CD4-positive, alpha-beta T cell treated with Interleukin-2 at 100 ng/mL for 4 hours (primary cell): Measurements from ENCODE around the gene CH25H.

Source experiments
- DNase-seq: peaks from one replicate; pipeline ENCODE4 v3.0.0-alpha.2; 2020; ENCODE audit warnings: low spot score

CH25H gene

DNA sequence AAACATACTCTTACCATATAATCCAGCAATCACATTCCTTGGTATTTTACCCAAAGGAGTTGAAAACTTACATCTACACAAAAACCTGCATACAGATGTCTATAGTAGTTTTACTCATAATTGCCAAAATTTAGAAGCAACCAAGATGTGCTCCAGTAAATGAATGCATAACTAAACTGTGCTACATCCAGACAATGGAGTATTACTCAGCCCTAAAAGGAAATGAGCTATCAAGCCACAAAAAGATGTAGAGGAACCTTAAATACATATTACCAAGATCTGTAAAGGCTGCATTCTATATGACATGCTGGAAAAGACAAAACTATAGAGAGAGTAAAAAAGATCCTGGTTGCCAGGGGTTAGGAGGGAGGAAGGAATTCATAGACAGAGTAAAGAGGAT, 21.8 kb upstream of the CH25H start:
- DNase-seq = no peak

- DNase-seq = no peak
Measured at GRCh38 chr10:89228146-89228545, 21.0 kb upstream of the CH25H start.

DNA sequence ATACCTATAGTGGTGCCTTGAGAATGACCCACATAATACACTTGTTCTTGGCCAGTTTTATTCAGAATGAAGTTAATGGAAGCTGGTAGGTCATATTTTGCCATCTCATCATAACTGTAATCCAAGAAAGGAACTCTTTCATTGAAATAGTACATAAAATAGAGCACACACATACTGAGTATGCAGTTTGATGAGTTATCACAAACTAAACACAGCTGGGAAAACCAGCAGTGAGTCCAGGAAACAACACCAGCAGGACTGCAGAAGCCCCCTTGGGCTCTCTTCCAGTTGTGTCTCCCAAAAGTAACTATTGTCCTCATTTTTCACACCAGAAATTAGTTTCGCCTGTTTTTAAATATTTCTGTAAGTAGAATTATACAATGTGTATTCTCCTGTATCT, 19.8 kb upstream of the CH25H start:
- DNase-seq = no peak

DNA sequence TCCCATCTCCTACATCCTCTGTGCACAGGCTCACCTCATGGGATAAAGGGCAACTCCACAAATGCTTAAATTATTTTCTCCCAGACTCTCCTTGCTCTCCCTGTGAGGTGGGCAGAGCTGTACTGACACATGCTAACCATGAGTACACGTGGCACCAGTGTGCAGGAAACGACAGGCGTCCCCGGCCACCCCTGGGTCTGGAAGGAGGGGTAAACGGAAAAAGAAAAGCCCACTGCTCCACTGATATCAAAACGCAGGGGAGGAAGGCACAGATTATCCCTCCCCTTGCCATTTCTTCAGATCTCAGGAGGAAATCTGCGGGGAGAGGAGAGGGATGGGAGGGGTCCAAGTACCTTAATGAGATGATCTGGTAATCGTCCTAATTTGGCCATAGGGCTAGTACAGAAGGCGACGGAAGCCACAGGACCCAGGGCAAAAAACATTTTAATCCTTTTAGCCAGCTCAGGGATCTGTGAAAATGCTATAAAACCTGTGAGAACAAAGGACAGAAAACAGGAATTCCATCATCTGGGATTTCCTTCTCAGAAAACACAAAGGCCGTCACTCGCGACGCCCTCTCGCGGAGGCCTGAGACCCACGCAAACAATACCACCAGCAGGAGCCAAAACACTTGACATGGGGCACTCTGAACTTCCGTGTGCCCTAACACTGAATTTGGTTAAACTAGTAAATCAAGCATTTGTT, 17.8 kb upstream of the CH25H start:
- DNase-seq = no peak

DNA sequence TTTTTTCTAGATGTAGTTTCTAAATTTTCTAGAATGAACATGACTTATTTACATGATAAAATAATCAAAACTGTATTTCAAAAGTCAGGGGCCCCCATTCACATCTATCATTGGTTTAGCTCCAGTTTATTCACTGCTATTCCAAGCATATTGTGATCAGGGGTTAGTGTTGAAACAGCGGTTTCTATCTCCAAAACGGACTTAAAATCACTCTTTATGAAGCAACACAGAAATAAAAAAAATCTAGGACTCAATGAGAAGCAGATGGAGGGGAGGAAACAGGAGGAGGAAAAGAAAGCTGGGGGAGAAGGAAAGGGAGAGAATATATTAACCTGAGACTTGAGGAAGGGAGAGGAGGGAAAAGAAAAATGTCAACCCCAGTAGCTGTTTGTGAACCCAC, 14.8 kb upstream of the CH25H start:
- DNase-seq = no peak

- DNase-seq = no peak
Measured at GRCh38 chr10:89219513-89220218, 12.5 kb upstream of the CH25H start.

DNA sequence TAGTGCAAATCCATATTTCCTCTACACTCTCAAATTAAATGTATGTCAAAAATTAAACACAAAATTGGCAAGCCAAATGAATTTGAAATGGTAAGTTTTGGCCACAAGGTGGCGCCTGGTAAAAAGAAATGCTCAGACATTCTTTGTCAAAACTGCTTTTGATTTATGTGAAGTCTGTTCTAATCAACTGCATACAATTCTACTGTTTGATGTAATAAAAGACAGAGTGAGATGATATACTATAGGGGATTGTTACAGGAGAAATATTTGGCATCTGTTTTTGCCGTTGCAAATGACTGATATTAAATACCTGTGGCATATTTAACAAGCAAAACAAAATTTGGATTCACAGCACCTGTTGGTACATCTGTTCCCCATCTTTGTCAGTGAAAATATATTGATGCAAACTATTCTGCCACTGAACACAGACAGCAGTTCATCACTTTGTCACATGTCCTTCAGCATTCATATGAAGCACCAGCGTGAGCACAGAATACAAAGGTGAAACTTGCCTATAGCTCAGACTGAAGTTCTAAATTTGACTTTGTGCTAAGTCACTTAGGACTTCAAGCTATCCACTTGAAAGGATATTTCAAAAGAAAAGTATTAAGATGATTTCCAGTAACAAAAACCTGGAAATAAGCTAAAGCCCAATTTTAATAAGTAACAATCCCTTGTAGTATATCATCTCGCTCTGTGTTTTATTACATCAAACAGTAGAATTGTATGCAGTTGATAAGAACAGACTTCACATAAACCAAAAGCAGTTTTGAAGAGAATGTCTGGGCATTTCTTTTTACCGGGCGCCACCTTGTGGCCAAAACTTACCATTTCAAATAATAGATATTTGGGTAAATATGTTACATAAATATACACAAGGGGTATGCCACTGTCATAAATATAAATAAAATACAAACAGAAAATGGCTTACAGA, 10.2 kb upstream of the CH25H start:
- peak; percentile 79 for DNase-seq

DNA sequence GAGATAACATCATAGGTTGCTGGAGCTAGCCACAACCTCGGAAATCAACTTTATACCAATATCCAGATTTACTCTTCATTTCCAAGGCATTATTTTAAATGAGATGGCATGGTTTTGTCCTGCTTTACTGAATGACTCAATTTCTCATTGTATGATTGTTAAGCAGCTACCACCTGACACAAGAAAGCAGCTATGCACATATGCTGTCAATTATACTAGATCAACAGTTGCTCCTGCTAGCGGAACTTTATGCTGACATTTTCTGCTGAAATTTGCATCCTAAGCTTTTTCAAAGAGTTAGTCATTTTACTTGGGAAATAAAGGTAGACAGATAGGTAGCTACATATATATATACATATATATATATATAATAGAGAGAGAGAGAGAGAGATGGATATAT, 8.9 kb upstream of the CH25H start:
- no peak for DNase-seq

- DNase-seq = no peak
Measured at GRCh38 chr10:89215511-89215910, 8.4 kb upstream of the CH25H start.

DNA sequence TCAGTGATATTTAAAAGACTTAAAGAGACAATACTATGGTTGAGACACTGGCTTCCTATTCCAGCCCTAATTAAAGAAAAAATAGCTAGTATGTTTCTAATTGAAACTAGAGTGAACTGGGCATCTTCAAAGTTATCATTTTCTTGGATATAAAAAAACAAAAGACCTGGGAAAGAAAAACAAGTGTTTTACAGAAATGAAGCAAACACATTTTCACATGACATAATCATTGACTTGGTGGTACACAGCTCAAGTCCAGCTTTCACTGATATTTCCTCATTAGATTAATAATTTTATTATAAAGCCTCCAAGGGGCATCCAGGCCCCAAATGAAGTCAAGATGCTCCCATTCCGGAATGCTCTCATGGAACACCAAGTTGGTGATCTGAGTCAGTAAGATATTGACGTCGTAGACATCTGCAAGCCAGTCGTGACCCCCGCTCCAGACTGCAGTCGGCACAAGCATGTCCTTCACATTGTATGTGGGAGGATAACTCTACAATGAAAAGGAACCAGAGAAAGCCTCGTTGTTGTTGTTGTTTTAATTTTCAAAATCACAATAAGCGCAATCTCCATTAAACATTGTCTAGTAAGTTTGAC, 7.5 kb upstream of the CH25H start:
- DNase-seq = no peak

DNA sequence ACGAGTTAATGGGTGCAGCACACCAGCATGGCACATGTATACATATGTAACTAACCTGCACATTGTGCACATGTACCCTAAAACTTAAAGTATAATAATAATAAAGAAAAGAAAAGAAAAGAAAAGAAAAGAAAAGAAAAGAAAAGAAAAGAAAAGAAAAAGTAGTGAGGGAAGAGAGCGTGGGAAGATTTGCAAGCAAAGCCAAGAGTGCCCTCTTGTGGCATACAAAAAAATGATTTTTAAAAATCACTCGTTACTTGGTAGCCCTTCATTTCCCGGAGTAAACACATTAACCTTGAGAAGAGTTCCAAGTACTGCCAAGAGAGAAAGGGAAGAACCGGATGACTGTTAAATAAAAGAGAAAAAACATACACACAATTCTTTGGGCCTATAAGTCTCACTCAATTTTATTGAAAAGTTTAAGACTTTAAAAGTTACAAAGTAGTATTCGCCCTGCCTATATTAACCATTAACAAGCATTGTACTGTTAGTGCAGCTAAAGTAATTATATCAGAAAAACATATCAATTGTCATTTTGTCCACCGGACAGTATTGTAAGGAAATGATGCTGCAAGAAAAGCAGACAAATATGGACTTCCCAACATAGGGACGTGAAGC, 6.2 kb upstream of the CH25H start:
- peak; percentile 65 for DNase-seq

DNA sequence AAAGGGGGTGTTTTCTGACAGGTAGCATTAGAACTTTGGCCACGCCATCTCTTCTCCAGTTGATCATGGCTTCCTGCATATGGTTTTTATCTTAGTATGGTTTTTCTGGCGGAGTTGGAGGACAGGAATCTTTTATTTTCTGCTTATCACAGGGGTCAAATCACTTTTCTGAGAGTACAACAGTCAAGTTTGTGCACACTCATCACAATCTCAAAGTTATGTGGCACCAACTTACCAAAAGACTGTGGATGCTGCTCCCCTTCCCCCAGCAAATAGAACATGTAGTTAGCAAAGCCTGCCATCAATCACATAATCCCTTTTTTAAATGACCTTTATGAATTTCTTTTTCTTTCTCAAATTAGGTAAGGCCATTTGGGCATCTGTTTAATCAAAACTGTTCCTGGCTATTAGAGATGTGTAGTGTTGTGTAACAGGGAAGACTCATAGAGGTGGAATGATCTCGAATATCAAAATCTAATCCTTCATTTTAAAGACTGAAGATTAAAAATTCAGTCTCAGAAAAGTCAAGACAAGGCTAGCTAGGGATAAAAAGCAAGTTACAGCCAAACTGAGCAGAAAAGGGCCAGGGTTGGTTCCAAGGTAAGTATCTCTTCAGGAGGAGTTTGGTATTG, 3.8 kb upstream of the CH25H start:
- DNase-seq = no peak

DNA sequence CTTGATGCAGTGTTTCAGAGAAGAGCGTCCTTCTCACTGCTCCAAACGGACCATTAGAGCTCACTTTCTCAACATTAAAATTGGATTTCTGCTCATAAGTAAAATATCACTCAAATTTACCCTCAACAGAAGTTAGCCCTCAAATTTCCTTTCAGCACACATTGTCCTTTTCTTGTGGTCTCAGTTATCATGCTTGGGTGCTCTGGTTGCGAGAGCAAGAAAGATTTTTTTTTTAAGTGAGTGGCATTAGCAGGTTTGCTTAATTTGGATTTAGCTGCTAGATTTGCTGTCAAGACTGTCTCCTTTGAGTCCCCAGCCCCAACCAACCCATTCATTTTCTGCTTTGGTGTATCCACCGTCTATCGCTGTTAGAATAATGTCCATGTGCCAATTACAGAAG, 2.6 kb upstream of the CH25H start:
- DNase-seq = no peak

DNA sequence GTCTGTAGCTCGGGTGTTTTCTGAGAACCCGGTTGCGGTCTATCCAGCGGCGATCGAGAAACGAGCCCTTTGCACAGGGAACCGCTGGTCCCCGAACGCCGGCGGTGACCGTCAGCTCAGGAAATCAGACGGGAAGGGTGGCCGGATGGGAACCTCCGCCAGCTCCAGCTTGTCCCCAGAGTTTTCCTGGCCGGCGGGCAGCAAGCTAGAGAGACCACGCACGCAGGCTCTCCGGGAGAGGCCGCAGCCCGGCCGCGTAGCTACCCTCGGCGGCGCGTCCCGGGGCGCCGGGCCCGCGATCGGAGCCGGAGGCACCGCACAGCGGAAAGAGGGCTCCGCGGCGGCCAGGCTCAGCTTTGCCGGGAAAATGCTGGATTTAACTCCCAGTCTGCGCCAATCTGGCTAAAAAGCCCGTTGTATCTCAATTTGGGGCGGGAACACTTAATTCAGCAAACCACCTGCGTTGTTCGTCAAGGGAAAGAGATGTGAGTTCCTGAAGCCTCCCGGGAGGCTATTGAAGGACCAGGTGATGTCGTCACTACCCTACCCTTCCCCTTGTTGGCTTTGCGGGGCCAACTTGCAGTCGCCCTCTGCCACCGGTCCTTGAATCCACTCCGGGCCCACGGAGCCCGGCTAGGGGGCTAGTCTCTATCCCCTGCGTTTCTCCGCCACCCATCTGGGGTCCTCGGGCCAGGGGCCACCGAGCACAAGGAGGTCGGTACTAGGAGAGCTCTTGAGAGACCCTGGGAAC, 859 bp upstream of the CH25H start:
- no peak for DNase-seq

GRCh38 chr10:89206402-89207180, 526 bp downstream of the CH25H start:
- peak; percentile 33 for DNase-seq

DNA sequence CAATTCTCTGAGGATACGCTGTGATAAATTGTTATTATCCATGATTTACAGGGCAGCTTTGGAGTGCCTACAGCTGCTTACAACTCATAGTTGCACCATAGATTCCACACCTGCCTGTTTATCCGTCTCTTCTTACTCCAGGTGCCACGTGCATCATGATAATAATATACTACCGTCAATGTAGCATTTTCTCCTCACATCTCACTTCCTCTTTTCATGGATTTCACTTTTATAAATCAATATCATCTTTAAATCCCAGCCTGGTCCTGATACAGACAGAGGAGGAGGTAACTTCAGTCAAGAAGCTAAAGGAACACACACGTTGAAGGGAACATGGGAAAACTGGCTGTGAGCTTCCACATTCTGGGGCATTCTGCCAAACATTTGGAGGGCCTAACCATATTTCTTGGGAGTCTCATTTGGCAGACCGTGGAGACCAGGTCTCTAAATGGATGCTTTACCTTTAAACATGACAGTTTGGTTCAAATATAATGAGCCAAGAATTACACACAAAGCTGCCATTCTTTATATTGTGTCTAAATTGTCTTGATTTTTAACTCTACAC, 2.4 kb downstream of the CH25H start:
- no peak for DNase-seq

- no peak for DNase-seq
Measured at GRCh38 chr10:89203237-89203636, 3.9 kb downstream of the CH25H start.

DNA sequence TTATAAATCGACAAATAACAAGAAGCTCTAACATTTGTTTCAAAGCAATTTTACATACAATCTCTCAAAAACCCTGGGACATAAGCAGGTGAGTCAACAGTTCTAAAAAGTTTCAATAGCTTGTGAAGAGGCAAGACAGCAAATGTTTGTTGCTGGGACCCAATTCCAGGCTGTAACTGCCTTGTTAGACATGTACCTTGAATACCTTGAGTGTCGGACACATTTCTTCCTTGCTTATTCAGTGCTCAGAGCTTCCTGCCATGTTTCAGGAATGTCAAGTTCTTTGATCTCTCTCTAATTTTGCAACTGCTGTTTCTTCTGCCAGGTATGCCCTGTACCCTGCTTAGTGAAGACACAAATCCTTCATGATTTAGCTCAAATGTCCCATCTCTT, 5.1 kb downstream of the CH25H start:
- DNase-seq = no peak

- no peak for DNase-seq
Measured at GRCh38 chr10:89201345-89202032, 5.6 kb downstream of the CH25H start.
